ENCODE results near the gene SYNE2. TPM values are rescaled to one million over a fixed set of nuclear protein-coding genes. Genes with fewer than 3 reads are reported as not detected.

Gene SYNE2
- total RNA-seq, 1 experiment from 2014 or later, result 37.5 TPM

- ChIA-PET POLR2A (interaction anchor here (0.7 kb wide), 1 partner anchor 57 kb away, joined by 6 read pairs; no protein-coding TSS in a partner anchor), CTCF (no interaction called here)
- in situ Hi-C loops (cut with HindIII; ENCODE audit: low pct_unique_long_range_greater_than_20kb, low sequenced_read_pairs), result no loop called here
- intact Hi-C loops (cut with micrococcal nuclease; ENCODE audit: unreplicated experiment), result no loop called here
- ATAC-seq (no peak), DNase-seq (ENCODE audit: low read depth, low spot score) (no peak)
- BruUV-seq (replicated peaks), result no TSS peak
- H3K4me3 ChIP-seq (ENCODE audit: low read depth in 2 of 2, low read length in 2 of 2), result no peak overlapping the region
- TF ChIP-seq POLR2AphosphoS5 (IDR thresholded peaks at IDR 0.05; ENCODE audit: low read depth, low read length) (no peak), TCF7L2 (IDR thresholded peaks at IDR 0.05; ENCODE audit: low read depth, low read length) (no peak), SIN3A (IDR thresholded peaks at IDR 0.05; ENCODE audit: borderline replicate concordance, insufficient read depth, low read depth, low read length) (no peak)
- TF ChIP-seq, protein P1, sequence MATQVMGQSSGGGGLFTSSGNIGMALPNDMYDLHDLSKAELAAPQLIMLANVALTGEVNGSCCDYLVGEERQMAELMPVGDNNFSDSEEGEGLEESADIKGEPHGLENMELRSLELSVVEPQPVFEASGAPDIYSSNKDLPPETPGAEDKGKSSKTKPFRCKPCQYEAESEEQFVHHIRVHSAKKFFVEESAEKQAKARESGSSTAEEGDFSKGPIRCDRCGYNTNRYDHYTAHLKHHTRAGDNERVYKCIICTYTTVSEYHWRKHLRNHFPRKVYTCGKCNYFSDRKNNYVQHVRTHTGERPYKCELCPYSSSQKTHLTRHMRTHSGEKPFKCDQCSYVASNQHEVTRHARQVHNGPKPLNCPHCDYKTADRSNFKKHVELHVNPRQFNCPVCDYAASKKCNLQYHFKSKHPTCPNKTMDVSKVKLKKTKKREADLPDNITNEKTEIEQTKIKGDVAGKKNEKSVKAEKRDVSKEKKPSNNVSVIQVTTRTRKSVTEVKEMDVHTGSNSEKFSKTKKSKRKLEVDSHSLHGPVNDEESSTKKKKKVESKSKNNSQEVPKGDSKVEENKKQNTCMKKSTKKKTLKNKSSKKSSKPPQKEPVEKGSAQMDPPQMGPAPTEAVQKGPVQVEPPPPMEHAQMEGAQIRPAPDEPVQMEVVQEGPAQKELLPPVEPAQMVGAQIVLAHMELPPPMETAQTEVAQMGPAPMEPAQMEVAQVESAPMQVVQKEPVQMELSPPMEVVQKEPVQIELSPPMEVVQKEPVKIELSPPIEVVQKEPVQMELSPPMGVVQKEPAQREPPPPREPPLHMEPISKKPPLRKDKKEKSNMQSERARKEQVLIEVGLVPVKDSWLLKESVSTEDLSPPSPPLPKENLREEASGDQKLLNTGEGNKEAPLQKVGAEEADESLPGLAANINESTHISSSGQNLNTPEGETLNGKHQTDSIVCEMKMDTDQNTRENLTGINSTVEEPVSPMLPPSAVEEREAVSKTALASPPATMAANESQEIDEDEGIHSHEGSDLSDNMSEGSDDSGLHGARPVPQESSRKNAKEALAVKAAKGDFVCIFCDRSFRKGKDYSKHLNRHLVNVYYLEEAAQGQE (IDR thresholded peaks at IDR 0.05; ENCODE audit: insufficient read depth in 1 of 2, low read depth in 2 of 2, low read length in 1 of 2), result no peak
- TF ChIP-seq, protein P2, sequence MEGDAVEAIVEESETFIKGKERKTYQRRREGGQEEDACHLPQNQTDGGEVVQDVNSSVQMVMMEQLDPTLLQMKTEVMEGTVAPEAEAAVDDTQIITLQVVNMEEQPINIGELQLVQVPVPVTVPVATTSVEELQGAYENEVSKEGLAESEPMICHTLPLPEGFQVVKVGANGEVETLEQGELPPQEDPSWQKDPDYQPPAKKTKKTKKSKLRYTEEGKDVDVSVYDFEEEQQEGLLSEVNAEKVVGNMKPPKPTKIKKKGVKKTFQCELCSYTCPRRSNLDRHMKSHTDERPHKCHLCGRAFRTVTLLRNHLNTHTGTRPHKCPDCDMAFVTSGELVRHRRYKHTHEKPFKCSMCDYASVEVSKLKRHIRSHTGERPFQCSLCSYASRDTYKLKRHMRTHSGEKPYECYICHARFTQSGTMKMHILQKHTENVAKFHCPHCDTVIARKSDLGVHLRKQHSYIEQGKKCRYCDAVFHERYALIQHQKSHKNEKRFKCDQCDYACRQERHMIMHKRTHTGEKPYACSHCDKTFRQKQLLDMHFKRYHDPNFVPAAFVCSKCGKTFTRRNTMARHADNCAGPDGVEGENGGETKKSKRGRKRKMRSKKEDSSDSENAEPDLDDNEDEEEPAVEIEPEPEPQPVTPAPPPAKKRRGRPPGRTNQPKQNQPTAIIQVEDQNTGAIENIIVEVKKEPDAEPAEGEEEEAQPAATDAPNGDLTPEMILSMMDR (IDR thresholded peaks at IDR 0.05), result no peak
- no peaks in the 10 kb centered on the region for H3K9me3 ChIP-seq (ENCODE audit: control insufficient read depth, insufficient read depth, low read depth, low read length)
- no peaks in the 10 kb centered on the region; the same call in 1 of the 2 replicates for H3K36me3 ChIP-seq (ENCODE audit: control insufficient read depth, insufficient read depth, low read length)
- no peak overlapping the region for H3K27ac ChIP-seq (ENCODE audit: low read length)
- no peaks in the 10 kb centered on the region for H3K4me1 ChIP-seq (ENCODE audit: control insufficient read depth, insufficient read depth, low read length)
- no peaks in the 10 kb centered on the region for H3K27me3 ChIP-seq (ENCODE audit: control insufficient read depth, insufficient read depth, low read length)
These were observed 192.3 kb downstream of the SYNE2 start for GRCh38 chr14:64045091-64045490.

DNA sequence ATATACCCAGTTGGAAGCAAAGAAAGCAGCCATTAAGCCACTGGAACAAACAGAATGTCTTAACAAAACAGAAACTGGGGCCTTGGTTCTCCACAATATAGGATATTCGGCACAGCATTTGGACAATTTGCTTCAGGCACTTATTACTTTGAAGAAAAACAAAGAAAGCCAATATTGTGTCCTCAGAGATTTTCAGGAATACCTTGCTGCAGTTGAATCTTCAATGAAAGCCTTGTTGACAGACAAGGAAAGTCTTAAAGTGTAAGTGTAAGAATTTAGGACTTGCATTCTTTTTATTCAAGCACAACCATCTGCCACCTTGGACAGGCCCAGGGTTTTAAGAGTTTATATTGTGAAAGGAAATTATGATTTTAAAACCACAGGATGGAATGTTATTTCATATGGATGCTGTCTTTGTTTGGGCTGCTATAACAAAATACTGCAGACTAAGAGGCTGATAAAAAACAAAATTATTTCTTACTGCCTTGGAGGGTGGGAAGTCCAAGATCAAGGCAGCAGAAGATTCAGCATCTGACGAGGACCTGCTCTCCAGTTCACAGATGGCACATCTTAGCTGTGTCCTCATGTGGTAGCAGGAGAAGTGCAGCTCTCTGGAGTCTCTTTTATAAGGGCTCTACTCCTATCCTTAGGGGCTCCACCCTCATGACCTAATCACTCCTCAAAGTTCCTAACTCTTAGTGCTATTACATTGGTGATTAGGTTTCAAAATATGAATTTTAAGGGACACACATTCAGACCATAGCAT lies 197.0 kb downstream of the SYNE2 start:
- DNase-seq (ENCODE audit: low read depth, low spot score), result no peak
- ChIA-PET CTCF (no interaction called here), POLR2A (no interaction called here)
- Histone ChIP-seq H3K4me3 (ENCODE audit: low read depth in 2 of 2, low read length in 2 of 2) (no peak overlapping the region), H3K9me3 (ENCODE audit: control insufficient read depth, insufficient read depth, low read depth, low read length) (no peaks in the 10 kb centered on the region), H3K4me1 (ENCODE audit: control insufficient read depth, insufficient read depth, low read length) (no peaks in the 10 kb centered on the region), H3K27me3 (ENCODE audit: control insufficient read depth, insufficient read depth, low read length) (no peaks in the 10 kb centered on the region), H3K36me3 (ENCODE audit: control insufficient read depth, insufficient read depth, low read length) (no peaks in the 10 kb centered on the region; the same call in 1 of the 2 replicates), H3K27ac (ENCODE audit: low read length) (no peak overlapping the region)
- ATAC-seq, result no peak
- intact Hi-C loops (cut with micrococcal nuclease; ENCODE audit: unreplicated experiment) (no loop called here), in situ Hi-C loops (cut with HindIII; ENCODE audit: low pct_unique_long_range_greater_than_20kb, low sequenced_read_pairs) (no loop called here)
- TF ChIP-seq POLR2AphosphoS5 (IDR thresholded peaks at IDR 0.05; ENCODE audit: low read depth, low read length), result no peak
- TF ChIP-seq, protein P1 (IDR thresholded peaks at IDR 0.05; ENCODE audit: insufficient read depth in 1 of 2, low read depth in 2 of 2, low read length in 1 of 2), result no peak
- TF ChIP-seq, protein P2 (IDR thresholded peaks at IDR 0.05), result no peak
- TF ChIP-seq TCF7L2 (IDR thresholded peaks at IDR 0.05; ENCODE audit: low read depth, low read length), result no peak
- no peak for TF ChIP-seq SIN3A (IDR thresholded peaks at IDR 0.05; ENCODE audit: borderline replicate concordance, insufficient read depth, low read depth, low read length)
- BruUV-seq (replicated peaks), result no TSS peak

Data from Panc1 (cell line).